AG04450 (cell line): Measurements from ENCODE around the gene MTHFD2L. TPM values are rescaled to one million over a fixed set of nuclear protein-coding genes. Genes with fewer than 3 reads are reported as not detected.

Source experiments
- CTCF ChIA-PET: fragments of 300-600, 350-600 bp; formaldehyde crosslinking; extraction: SDS; loops from one replicate; lab custom pipeline; 2022; ENCODE audit warnings: antibody characterized with exemption, inconsistent platforms; lab: Charles Lee
- POLR2A ChIA-PET: fragments of 350-600 bp; formaldehyde crosslinking; extraction: SDS; loops from one replicate; lab custom pipeline; 2021; ENCODE audit warnings: antibody characterized with exemption, inconsistent platforms; lab: Yijun Ruan, JAX
- DNase-seq: peaks from one replicate; pipeline ENCODE4 v3.0.0-alpha.2; 2011; ENCODE audit warnings: low read depth, low spot score
- H3K27ac ChIP-seq: one replicate; pipeline ENCODE4 v1.5.1; 2012; ENCODE audit warnings: low read depth, low read length, control low read depth
- H3K27me3 ChIP-seq: one replicate; pipeline ENCODE4 v1.6.0; 2012; ENCODE audit warnings: low read length; ENCODE audit not compliant: control insufficient read depth, insufficient read depth
- H3K4me3 ChIP-seq: 2 replicates; pipeline ENCODE4 v1.5.1; 2011; ENCODE audit warnings: mild to moderate bottlenecking, low read depth, low read length, control low read depth
- H3K9me3 ChIP-seq: 2 replicates; pipeline ENCODE4 v1.5.1; 2012; ENCODE audit warnings: low read length; ENCODE audit not compliant: control insufficient read depth, insufficient read depth
- polyA plus RNA-seq: library from polyadenylated mRNA; depleted of rRNA; stranded (reverse); fragments of >200 nt; gene quantifications from 2 replicates; pipeline ENCODE4 v1.2.3, GENCODE V29; 2011
- TF ChIP-seq, protein P1 (sequence below): IDR thresholded peaks from 2 replicates; pipeline ENCODE4 v1.5.1; 2011; ENCODE audit warnings: low read depth, low read length, control low read depth, inconsistent platforms

Gene MTHFD2L
- polyA plus RNA-seq, 1 experiment, result 6.2 TPM

DNA sequence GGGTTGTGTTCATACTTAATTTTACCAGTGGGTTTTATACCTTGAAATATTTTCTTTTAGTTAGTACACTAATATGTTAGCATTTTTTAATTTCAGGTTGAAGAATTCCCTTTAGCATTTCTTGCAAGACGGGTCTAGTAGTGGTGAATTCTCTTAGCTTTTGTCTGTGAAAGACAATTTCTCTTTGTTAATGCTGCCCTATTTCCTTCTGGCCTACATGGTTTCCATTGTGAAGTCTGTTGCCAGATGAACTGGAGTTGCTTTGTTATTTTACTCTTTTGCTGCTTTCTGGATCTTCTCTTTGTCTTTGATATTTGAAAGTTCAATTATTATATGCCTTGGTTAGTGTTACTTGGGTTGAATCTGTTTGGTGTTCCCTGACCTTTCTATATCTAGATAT lies 25.0 kb upstream of the MTHFD2L start:
- TF ChIP-seq, protein P1, sequence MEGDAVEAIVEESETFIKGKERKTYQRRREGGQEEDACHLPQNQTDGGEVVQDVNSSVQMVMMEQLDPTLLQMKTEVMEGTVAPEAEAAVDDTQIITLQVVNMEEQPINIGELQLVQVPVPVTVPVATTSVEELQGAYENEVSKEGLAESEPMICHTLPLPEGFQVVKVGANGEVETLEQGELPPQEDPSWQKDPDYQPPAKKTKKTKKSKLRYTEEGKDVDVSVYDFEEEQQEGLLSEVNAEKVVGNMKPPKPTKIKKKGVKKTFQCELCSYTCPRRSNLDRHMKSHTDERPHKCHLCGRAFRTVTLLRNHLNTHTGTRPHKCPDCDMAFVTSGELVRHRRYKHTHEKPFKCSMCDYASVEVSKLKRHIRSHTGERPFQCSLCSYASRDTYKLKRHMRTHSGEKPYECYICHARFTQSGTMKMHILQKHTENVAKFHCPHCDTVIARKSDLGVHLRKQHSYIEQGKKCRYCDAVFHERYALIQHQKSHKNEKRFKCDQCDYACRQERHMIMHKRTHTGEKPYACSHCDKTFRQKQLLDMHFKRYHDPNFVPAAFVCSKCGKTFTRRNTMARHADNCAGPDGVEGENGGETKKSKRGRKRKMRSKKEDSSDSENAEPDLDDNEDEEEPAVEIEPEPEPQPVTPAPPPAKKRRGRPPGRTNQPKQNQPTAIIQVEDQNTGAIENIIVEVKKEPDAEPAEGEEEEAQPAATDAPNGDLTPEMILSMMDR, result no peak
- Histone ChIP-seq H3K9me3 (no peaks in the 10 kb centered on the region), H3K27me3 (no peaks in the 10 kb centered on the region), H3K4me3 (no peak overlapping the region), H3K27ac (no peak overlapping the region)
- POLR2A ChIA-PET, result no interaction called here
- CTCF ChIA-PET, result interaction anchor here (0.6 to 5.8 kb wide), 25 partner anchors 8 to 822 kb away, joined by 3 to 92 read pairs (median 4); partner anchors contain the start of genes CXCL2, CXCL3 and CXCL5
- no peak for DNase-seq

DNA sequence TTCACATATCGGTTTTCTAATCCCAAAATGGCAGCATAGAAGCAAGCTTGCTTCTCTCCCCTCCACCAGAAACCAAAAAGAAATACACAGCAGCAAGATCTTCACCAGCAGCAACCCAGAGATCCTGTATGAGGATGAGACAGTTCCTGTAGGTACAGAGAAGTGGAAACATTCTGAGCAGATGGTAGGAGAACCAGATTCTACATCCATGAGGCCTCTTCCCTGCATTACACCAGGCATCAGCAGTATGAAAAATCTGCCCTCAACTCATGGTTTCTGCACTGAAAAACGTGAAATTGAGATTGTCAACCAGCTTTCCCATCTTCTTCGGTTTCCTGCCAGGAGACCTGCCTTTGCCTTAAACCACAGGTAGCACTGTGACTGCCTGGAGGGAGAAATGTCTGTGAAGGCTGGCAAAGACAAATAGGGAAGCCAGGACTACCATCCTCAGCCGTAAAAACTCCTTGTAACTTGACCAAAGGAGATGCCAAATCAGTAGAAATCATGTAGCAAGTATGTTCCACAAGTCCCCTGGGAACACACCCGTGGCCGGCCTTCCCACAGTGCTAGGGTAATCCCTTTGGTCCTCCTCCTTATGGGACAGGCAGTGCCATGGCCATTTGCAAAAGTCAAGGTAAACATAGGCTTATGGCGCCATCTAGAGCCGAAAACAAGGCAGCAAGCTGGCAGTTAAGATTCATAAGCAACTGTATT lies 24.0 kb upstream of the MTHFD2L start:
- Histone ChIP-seq H3K27me3 (no peaks in the 10 kb centered on the region), H3K4me3 (no peak overlapping the region), H3K9me3 (no peaks in the 10 kb centered on the region), H3K27ac (no peak overlapping the region)
- ChIA-PET CTCF (interaction anchor here (0.6 to 5.8 kb wide), 69 partner anchors 9 to 823 kb away, joined by 3 to 92 read pairs (median 4); partner anchors contain the start of genes CXCL1, CXCL2, CXCL3 and PF4V1), POLR2A (no interaction called here)
- TF ChIP-seq, protein P1, result peak; percentile 92
- DNase-seq, result peak; percentile 65

DNA sequence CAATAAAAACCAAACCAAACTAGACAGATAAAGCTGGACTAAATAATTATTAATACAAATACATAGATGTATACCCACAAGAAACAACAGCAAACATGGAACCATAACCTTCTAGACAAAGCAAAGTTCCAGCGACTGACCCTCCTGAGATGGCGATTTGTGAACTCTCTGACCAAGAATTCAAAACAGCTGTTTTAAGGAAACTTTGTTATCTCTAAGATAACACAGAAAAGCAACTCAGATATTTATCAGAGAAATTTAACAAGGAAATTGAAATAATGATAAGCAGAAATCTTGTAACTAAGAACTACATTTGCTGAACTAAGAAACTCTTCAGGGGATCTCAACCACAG lies 23.4 kb upstream of the MTHFD2L start:
- TF ChIP-seq, protein P1, result no peak

DNA sequence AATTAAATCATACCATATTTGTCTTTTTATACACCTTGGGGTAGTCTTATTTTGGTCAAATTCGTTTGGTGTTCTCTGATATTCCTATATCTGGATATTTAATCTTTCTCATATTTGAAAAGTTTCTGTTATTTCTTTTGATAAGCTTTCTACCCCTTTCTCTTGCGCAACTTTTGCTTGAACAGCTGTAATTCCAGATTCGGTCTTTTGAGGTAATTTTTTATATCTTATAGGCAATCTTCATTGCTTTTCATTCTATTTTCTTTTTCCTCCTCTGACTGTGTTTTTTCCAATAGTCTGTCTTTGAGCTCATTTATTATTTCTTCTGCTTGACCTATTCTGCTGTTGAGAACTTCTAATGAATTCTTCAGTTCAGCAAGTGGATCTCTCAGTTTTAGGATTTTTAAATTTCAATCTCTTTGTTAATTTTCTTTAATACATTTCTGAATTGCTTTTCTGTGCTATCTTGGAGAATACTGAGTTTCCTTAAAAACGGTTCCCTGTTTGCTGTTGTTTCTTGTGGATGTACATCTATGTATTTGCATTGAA lies 11.3 kb upstream of the MTHFD2L start:
- ChIA-PET POLR2A (no interaction called here), CTCF (interaction anchor here (2.4 kb wide), 1 partner anchor 12 kb away, joined by 9 read pairs; no protein-coding TSS in a partner anchor)
- no peak overlapping the region for H3K27ac ChIP-seq
- TF ChIP-seq, protein P1, result no peak
- H3K9me3 ChIP-seq, result no peaks in the 10 kb centered on the region
- no peak overlapping the region for H3K4me3 ChIP-seq
- H3K27me3 ChIP-seq, result no peaks in the 10 kb centered on the region
- no peak for DNase-seq

More for the DNA sequence above, 23.4 kb upstream of the MTHFD2L start:
- ChIA-PET CTCF (interaction anchor here (0.6 to 5.8 kb wide), 54 partner anchors 9 to 822 kb away, joined by 3 to 92 read pairs (median 4); partner anchors contain the start of genes CXCL1, CXCL2, CXCL3 and PF4V1), POLR2A (no interaction called here)
- H3K27ac ChIP-seq, result no peak overlapping the region
- no peaks in the 10 kb centered on the region for H3K27me3 ChIP-seq
- no peaks in the 10 kb centered on the region for H3K9me3 ChIP-seq
- H3K4me3 ChIP-seq, result no peak overlapping the region
- no peak for DNase-seq

DNA sequence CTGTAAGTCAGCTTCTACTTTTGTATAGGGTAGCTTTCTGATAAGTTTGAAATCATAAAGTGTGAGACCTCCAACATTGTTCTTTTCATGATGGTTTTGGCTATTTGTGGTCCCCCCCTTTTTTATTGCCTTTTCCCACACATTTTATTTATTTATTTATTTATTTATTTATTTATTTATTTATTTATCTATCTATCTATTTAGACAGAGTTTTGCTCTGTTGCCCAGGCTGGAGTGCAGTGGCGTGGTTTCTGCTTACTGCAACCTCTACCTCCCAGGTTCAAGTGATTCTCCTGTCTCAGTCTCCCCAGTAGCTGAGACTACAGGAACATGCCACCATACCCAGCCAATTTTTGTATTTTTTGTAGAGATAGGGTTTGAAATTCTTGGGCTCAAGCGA lies 9.7 kb upstream of the MTHFD2L start:
- TF ChIP-seq, protein P1, result no peak
- POLR2A ChIA-PET, result no interaction called here
- DNase-seq, result no peak
- Histone ChIP-seq H3K27ac (no peak overlapping the region), H3K4me3 (no peak overlapping the region), H3K27me3 (no peaks in the 10 kb centered on the region), H3K9me3 (no peaks in the 10 kb centered on the region)
- CTCF ChIA-PET, result interaction anchor here (1.1 to 2.4 kb wide), 2 partner anchors 13 to 202 kb away, joined by 3 to 9 read pairs; no protein-coding TSS in a partner anchor
